Measurements from ENCODE around the gene ACR. TPM values are rescaled to one million over a fixed set of nuclear protein-coding genes. Genes with fewer than 3 reads are reported as not detected.

Gene ACR
- total RNA-seq, 1 donor: not detected

DNA sequence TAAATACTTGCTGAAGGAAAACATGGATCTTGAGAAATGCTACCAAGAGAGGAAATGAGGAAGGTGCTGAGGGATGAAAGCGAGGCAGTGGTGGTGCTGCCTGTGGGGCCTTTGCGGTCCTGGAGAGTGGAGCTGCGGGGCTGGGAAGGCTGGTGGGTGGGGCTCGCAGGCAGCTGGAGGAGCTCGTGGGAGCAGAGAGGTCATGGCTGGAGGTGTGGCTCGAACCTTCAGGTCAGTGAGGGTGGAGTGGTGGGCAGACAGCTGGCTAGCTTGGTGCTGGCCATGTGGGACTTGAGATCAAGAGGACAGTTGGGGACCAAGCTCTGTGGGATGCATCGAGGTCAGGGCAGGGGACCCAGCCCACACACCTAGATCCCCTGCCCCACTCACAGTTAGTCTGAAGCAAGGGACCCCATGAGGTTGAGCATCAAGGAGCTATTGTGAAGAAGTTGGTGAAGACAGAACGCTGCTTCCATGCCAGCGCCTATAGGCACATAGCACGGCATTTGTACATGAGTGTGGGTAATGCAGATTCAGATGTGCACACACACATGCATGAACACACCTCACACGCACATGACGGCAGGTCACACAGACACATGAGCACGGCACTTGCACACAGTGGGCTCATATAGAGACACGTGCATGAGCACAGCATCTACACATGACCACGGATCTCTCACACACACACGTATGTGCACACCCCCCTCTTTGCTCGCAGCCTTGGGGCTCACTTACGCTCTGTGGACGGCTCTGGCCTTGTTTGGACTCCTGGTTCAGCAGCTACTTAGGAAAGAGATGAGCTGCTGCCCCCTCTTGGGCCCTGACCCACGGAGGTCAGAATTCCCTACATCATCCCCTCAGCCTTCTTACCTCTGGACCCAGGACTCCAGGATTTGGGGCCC is 34.9 kb upstream of the ACR start:
- DNase-seq (ENCODE audit: low read depth): no peak
- H3K4me3 ChIP-seq (ENCODE audit: low read depth, low read length): no peak overlapping the region
- TF ChIP-seq, protein P1, sequence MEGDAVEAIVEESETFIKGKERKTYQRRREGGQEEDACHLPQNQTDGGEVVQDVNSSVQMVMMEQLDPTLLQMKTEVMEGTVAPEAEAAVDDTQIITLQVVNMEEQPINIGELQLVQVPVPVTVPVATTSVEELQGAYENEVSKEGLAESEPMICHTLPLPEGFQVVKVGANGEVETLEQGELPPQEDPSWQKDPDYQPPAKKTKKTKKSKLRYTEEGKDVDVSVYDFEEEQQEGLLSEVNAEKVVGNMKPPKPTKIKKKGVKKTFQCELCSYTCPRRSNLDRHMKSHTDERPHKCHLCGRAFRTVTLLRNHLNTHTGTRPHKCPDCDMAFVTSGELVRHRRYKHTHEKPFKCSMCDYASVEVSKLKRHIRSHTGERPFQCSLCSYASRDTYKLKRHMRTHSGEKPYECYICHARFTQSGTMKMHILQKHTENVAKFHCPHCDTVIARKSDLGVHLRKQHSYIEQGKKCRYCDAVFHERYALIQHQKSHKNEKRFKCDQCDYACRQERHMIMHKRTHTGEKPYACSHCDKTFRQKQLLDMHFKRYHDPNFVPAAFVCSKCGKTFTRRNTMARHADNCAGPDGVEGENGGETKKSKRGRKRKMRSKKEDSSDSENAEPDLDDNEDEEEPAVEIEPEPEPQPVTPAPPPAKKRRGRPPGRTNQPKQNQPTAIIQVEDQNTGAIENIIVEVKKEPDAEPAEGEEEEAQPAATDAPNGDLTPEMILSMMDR (IDR thresholded peaks at IDR 0.05; ENCODE audit: insufficient read depth, low read length): no peak

DNA sequence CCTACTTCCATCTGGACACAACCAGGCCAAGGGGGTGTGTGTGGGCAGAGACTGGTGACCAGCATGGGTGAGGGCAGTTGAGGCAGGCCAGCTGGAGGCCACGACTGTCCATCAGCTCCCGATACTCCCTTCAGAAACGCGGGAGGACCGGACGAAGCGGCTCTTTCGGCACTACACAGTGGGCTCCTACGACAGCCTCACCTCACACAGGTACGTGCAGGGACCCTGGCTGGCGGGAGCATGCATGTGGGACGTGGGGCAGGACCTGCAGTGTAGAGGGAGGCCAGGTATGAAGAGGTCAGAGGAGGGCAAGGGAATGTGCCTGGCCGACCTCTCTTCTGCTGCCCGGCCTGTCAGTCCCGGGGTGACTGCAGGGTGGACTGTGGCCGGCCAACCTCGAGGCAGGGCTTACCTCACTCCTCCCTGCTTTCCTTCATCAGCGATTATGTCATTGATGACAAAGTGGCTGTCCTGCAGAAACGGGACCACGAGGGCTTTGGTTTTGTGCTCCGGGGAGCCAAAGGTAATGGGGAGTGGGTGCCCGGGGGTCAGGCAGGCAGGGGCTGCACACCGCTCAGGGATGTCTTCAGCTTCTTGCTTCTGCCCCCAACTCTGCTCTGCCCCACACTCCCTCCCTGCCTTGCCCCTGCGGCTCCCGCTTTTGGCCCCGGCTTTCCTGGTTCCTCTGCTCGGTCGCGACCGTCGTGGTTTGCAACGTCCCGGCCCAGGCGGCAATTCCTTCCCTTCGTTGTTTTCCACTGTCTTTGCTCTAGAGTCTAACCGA is 34.1 kb upstream of the ACR start:
- DNase-seq (ENCODE audit: low read depth): no peak
- TF ChIP-seq, protein P1 (IDR thresholded peaks at IDR 0.05; ENCODE audit: insufficient read depth, low read length): no peak
- H3K4me3 ChIP-seq (ENCODE audit: low read depth, low read length): no peak overlapping the region

DNA sequence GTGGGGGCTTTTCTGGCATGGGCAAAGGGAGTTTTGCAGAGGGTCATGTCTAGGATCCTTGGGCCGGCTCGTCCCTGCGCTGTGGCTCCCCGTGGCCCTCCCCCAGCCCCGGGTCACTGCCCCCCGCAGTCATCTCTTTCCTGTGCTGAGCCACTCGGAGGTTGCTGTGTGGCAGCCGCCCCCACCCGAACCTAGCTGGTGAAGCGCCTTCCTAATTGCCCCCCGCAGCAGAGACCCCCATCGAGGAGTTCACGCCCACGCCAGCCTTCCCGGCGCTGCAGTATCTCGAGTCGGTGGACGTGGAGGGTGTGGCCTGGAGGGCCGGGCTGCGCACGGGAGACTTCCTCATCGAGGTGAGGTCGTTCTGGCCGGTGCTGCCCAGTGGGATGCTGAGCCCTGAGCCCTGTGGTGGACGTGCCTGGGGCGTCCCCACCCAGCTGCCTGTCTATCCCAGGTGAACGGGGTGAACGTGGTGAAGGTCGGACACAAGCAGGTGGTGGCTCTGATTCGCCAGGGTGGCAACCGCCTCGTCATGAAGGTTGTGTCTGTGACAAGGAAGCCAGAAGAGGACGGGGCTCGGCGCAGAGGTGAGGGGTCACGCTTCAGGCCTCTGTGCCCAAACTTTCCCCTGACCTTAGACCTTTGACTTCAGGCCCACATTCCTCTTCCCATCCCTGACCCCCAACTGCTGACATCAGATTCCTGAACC is 33.3 kb upstream of the ACR start:
- DNase-seq (ENCODE audit: low read depth): no peak
- no peak overlapping the region for H3K4me3 ChIP-seq (ENCODE audit: low read depth, low read length)
- TF ChIP-seq, protein P1 (IDR thresholded peaks at IDR 0.05; ENCODE audit: insufficient read depth, low read length): no peak

- TF ChIP-seq, protein P1 (IDR thresholded peaks at IDR 0.05; ENCODE audit: insufficient read depth, low read length): no peak
- H3K4me3 ChIP-seq (ENCODE audit: low read depth, low read length): no peak overlapping the region
- peak; percentile 19 for DNase-seq (ENCODE audit: low read depth)
These were observed 32.7 kb upstream of the ACR start for GRCh38 chr22:50705219-50705691.

- DNase-seq (ENCODE audit: low read depth): no peak
- no peak overlapping the region for H3K4me3 ChIP-seq (ENCODE audit: low read depth, low read length)
- TF ChIP-seq, protein P1 (IDR thresholded peaks at IDR 0.05; ENCODE audit: insufficient read depth, low read length): no peak
These were observed 32.1 kb upstream of the ACR start for GRCh38 chr22:50705851-50706351.

GRCh38 chr22:50706481-50707125 is 31.4 kb upstream of the ACR start:
- H3K4me3 ChIP-seq (ENCODE audit: low read depth, low read length): no peak overlapping the region
- DNase-seq (ENCODE audit: low read depth): no peak
- TF ChIP-seq, protein P1 (IDR thresholded peaks at IDR 0.05; ENCODE audit: insufficient read depth, low read length): no peak
